NT2/D1 (cell line): ENCODE results near the gene ZNF226.

Experiments
- SUZ12 ChIP-seq: IDR thresholded peaks from 2 replicates; pipeline ENCODE4 v1.6.1; 2011; ENCODE audit not compliant: insufficient read length, insufficient read depth; ENCODE audit errors: extremely low read depth
- YY1 ChIP-seq: IDR thresholded peaks from 2 replicates; pipeline ENCODE4 v1.6.1; 2011; ENCODE audit not compliant: insufficient read length, insufficient read depth
- ZNF274 ChIP-seq: IDR thresholded peaks from 2 replicates; pipeline ENCODE4 v1.6.1; 2011; ENCODE audit warnings: mild to moderate bottlenecking, low read depth, low read length

- TF ChIP-seq SUZ12 = no peak
- TF ChIP-seq YY1 = no peak
- no peak for TF ChIP-seq ZNF274
Observed at GRCh38 chr19:44142059-44142433, 22.9 kb upstream of the ZNF226 start.
